Neural cell (in vitro differentiated cells): ENCODE measurements around the gene MEN1. TPM values are rescaled to one million over a fixed set of nuclear protein-coding genes. Genes with fewer than 3 reads are reported as not detected.

Experiments used
- H2AFZ ChIP-seq: fragments of 200-600, 300-800 bp; sonication (generic), shearing (Covaris generic); 2 replicates; pipeline ENCODE4 v1.6.0; 2014; ENCODE audit warnings: low read depth, mild to moderate bottlenecking, antibody characterized with exemption, low read length, moderate library complexity
- H3F3A ChIP-seq: fragments of 200-600 bp; shearing (Covaris generic); 2 replicates; pipeline ENCODE4 v1.6.1; 2016; ENCODE audit warnings: mild to moderate bottlenecking, moderate library complexity, mixed read lengths, antibody characterized with exemption, low read length; ENCODE audit not compliant: insufficient read depth, poor library complexity, severe bottlenecking
- H3K27ac ChIP-seq: fragments of 200-600, 300-800 bp; sonication (generic), shearing (Covaris generic); 2 replicates; pipeline ENCODE4 v1.5.1; 2014; ENCODE audit warnings: mild to moderate bottlenecking, low read length, moderate library complexity
- H3K27me3 ChIP-seq: fragments of 300-800, 200-600 bp; sonication (generic), shearing (Covaris generic); 2 replicates; pipeline ENCODE4 v1.6.0; 2014; ENCODE audit warnings: mild to moderate bottlenecking, low read depth, low read length, moderate library complexity; ENCODE audit not compliant: insufficient read depth
- H3K36me3 ChIP-seq: fragments of 300-800, 200-600 bp; sonication (generic), shearing (Covaris generic); 2 replicates; pipeline ENCODE4 v1.5.1; 2014; ENCODE audit warnings: mild to moderate bottlenecking, antibody characterized with exemption, low read length, moderate library complexity; ENCODE audit not compliant: insufficient read depth
- H3K4me2 ChIP-seq: fragments of 300-800, 200-600 bp; sonication (generic), shearing (Covaris generic); 2 replicates; pipeline ENCODE4 v1.6.0; 2014; ENCODE audit warnings: mild to moderate bottlenecking, low read length
- H3K4me3 ChIP-seq: fragments of 300-800, 200-600 bp; sonication (generic), shearing (Covaris generic); 2 replicates; pipeline ENCODE4 v1.5.1; 2014; ENCODE audit warnings: mild to moderate bottlenecking, low read length, moderate library complexity
- H3K79me2 ChIP-seq: fragments of 200-600 bp; shearing (Covaris generic); replicated peaks from 2 replicates; pipeline ENCODE4 v1.6.0; 2014; ENCODE audit warnings: mild to moderate bottlenecking, low read length, moderate library complexity; ENCODE audit not compliant: insufficient read depth
- H3K9ac ChIP-seq: fragments of 300-800, 200-600 bp; sonication (generic), shearing (Covaris generic); 2 replicates; pipeline ENCODE4 v1.6.1; 2016; ENCODE audit warnings: mild to moderate bottlenecking, low read length, mixed read lengths
- H3K9me2 ChIP-seq: fragments of 200-600 bp; shearing (Covaris generic); 2 replicates; pipeline ENCODE4 v1.6.1; 2016; ENCODE audit warnings: mild to moderate bottlenecking, low read length, mixed read lengths; ENCODE audit not compliant: insufficient read depth
- H3K9me3 ChIP-seq: fragments of 200-600, 300-800 bp; sonication (generic), shearing (Covaris generic); 2 replicates; pipeline ENCODE4 v1.6.1; 2016; ENCODE audit warnings: mild to moderate bottlenecking, mixed run types, low read length, moderate library complexity, mixed read lengths
- H4K20me1 ChIP-seq: fragments of 200-600 bp; shearing (Covaris generic); 2 replicates; pipeline ENCODE4 v1.6.1; 2016; ENCODE audit warnings: mild to moderate bottlenecking, mixed run types; ENCODE audit not compliant: insufficient read depth
- EP300 ChIP-seq: fragments of 450-650 bp; conservative IDR thresholded peaks from 2 replicates; pipeline ENCODE4 v1.6.1; 2014; ENCODE audit warnings: antibody characterized with exemption, mild to moderate bottlenecking, moderate library complexity; ENCODE audit not compliant: poor library complexity, severe bottlenecking
- EZH2 ChIP-seq: fragments of 200-600, 300-800 bp; shearing (Covaris generic), sonication (generic); IDR thresholded peaks from 2 replicates; pipeline ENCODE4 v1.6.1; 2014; ENCODE audit warnings: antibody characterized with exemption, low read length, borderline replicate concordance, mild to moderate bottlenecking; ENCODE audit not compliant: insufficient read depth, poor library complexity, severe bottlenecking
- MXI1 ChIP-seq: fragments of 450-650 bp; conservative IDR thresholded peaks from 2 replicates; pipeline ENCODE4 v1.6.1; 2014; ENCODE audit warnings: antibody characterized with exemption, mild to moderate bottlenecking; ENCODE audit not compliant: poor library complexity, severe bottlenecking
- POLR2AphosphoS5 ChIP-seq: IDR thresholded peaks from 2 replicates; pipeline ENCODE4 v1.6.1; 2012
- RAD21 ChIP-seq: fragments of 450-650 bp; conservative IDR thresholded peaks from 2 replicates; pipeline ENCODE4 v1.6.1; 2014; ENCODE audit warnings: antibody characterized with exemption, mild to moderate bottlenecking, moderate library complexity
- SMC3 ChIP-seq: fragments of 450-650 bp; conservative IDR thresholded peaks from 2 replicates; pipeline ENCODE4 v1.6.1; 2014; ENCODE audit warnings: antibody characterized with exemption, mild to moderate bottlenecking, moderate library complexity; ENCODE audit not compliant: poor library complexity
- TAF1 ChIP-seq: IDR thresholded peaks from 2 replicates; pipeline ENCODE4 v1.6.1; 2012; ENCODE audit warnings: low read depth
- polyA plus RNA-seq: library from polyadenylated mRNA; depleted of rRNA; stranded (reverse); fragments of >200 nt; gene quantifications from 2 replicates; pipeline ENCODE4 v1.2.3, GENCODE V29; 2014
- TF ChIP-seq, protein P1 (sequence below): fragments of 450-650 bp; IDR thresholded peaks from 2 replicates; pipeline ENCODE4 v1.5.1; 2014; ENCODE audit warnings: antibody characterized with exemption, mild to moderate bottlenecking, moderate library complexity; ENCODE audit not compliant: poor library complexity, severe bottlenecking
- TF ChIP-seq, protein P2 (sequence below): IDR thresholded peaks from 2 replicates; pipeline ENCODE4 v1.6.1; 2012; ENCODE audit warnings: borderline replicate concordance

MEN1 gene
- polyA plus RNA-seq, 1 donor from 2014 or later, result 16.8 TPM

DNA sequence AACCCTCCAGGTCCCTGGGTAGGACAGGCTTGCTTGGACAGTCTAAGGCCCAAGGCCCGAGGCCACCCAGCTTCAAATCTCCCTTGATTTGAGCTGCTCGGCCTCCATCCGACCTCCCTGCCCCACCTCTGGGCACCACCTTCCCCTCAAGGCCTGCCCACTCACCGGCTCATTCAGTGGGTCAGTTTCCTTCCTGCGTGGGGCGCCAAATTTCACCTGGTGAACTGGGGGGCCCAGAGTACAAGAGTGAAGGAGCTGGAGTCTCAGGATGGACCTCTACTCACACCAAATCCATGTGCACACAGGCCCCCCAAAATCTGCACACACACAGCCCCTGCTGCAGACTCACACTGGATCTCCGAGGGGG, 11.1 kb downstream of the MEN1 start:
- Histone ChIP-seq H3F3A (no peaks in the 10 kb centered on the region), H3K4me2 (no peak overlapping the region), H3K27me3 (no peaks in the 10 kb centered on the region)

DNA sequence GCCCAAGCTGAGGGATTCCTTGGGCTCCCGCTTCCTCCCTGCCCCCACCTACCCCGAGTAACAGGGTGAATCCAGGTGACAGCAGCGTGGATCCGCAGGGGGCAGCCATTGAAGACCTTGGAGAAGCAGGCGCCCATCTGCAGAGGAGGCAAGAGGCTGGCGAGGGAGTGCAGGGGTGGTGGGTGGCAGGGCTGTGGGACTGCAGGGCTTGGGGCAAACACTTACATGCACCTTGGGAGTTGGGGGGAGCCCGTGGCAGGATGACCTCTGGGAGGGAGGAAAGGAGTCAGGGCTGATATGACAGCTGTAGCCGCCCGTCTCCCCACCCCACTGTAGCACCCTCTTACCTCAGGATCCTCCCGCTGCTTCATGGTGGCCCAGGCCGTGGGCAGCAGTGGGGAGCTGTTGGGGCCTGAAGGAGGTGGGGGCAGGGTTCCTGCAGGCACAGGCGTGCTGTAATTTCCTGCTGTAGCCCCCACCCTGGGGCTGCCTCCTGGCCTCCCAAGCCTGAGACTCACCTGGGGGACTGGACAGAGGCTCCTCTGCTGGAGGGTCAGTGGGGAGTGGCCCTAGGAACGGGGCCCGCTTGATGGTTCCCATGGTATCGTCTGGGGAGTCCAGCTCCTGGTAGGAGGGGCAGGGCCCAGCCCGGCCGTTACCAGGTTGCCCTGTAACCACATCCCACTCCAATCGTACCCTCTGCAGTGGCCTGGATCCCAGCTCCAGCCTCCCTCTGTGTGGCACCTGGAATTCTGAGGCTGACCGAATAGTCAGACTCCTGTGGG, 13.4 kb downstream of the MEN1 start:
- H3K27me3 ChIP-seq, result no peaks in the 10 kb centered on the region
- no peak overlapping the region for H2AFZ ChIP-seq
- H3K79me2 ChIP-seq, result no peaks in the 10 kb centered on the region
- no peak overlapping the region for H3K4me3 ChIP-seq
- no peaks in the 10 kb centered on the region for H3K9me3 ChIP-seq
- no peak overlapping the region for H3K9ac ChIP-seq
- H3K27ac ChIP-seq, result no peak overlapping the region
- H4K20me1 ChIP-seq, result no peaks in the 10 kb centered on the region
- no peaks in the 10 kb centered on the region for H3F3A ChIP-seq
- H3K4me2 ChIP-seq, result no peak overlapping the region
- no peaks in the 10 kb centered on the region for H3K9me2 ChIP-seq
- TF ChIP-seq, protein P1, sequence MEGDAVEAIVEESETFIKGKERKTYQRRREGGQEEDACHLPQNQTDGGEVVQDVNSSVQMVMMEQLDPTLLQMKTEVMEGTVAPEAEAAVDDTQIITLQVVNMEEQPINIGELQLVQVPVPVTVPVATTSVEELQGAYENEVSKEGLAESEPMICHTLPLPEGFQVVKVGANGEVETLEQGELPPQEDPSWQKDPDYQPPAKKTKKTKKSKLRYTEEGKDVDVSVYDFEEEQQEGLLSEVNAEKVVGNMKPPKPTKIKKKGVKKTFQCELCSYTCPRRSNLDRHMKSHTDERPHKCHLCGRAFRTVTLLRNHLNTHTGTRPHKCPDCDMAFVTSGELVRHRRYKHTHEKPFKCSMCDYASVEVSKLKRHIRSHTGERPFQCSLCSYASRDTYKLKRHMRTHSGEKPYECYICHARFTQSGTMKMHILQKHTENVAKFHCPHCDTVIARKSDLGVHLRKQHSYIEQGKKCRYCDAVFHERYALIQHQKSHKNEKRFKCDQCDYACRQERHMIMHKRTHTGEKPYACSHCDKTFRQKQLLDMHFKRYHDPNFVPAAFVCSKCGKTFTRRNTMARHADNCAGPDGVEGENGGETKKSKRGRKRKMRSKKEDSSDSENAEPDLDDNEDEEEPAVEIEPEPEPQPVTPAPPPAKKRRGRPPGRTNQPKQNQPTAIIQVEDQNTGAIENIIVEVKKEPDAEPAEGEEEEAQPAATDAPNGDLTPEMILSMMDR, result no peak
- TF ChIP-seq EP300 (no peak), MXI1 (no peak), SMC3 (no peak), EZH2 (no peak), RAD21 (no peak), TAF1 (no peak), POLR2AphosphoS5 (no peak)
- TF ChIP-seq, protein P2, sequence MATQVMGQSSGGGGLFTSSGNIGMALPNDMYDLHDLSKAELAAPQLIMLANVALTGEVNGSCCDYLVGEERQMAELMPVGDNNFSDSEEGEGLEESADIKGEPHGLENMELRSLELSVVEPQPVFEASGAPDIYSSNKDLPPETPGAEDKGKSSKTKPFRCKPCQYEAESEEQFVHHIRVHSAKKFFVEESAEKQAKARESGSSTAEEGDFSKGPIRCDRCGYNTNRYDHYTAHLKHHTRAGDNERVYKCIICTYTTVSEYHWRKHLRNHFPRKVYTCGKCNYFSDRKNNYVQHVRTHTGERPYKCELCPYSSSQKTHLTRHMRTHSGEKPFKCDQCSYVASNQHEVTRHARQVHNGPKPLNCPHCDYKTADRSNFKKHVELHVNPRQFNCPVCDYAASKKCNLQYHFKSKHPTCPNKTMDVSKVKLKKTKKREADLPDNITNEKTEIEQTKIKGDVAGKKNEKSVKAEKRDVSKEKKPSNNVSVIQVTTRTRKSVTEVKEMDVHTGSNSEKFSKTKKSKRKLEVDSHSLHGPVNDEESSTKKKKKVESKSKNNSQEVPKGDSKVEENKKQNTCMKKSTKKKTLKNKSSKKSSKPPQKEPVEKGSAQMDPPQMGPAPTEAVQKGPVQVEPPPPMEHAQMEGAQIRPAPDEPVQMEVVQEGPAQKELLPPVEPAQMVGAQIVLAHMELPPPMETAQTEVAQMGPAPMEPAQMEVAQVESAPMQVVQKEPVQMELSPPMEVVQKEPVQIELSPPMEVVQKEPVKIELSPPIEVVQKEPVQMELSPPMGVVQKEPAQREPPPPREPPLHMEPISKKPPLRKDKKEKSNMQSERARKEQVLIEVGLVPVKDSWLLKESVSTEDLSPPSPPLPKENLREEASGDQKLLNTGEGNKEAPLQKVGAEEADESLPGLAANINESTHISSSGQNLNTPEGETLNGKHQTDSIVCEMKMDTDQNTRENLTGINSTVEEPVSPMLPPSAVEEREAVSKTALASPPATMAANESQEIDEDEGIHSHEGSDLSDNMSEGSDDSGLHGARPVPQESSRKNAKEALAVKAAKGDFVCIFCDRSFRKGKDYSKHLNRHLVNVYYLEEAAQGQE, result no peak
- no peaks in the 10 kb centered on the region for H3K36me3 ChIP-seq

More for the DNA sequence above, 11.1 kb downstream of the MEN1 start:
- no peaks in the 10 kb centered on the region for H4K20me1 ChIP-seq
- no peak overlapping the region for H3K4me3 ChIP-seq
- no peak overlapping the region for H2AFZ ChIP-seq
- TF ChIP-seq TAF1, result no peak
- TF ChIP-seq SMC3, result no peak
- TF ChIP-seq, protein P1, result no peak
- TF ChIP-seq RAD21, result no peak
- TF ChIP-seq, protein P2, result no peak
- TF ChIP-seq MXI1, result no peak
- TF ChIP-seq EP300, result no peak
- TF ChIP-seq POLR2AphosphoS5, result no peak
- H3K9ac ChIP-seq, result no peak overlapping the region
- no peaks in the 10 kb centered on the region for H3K79me2 ChIP-seq
- H3K27ac ChIP-seq, result no peak overlapping the region
- H3K36me3 ChIP-seq, result no peaks in the 10 kb centered on the region
- no peaks in the 10 kb centered on the region for H3K9me2 ChIP-seq
- no peaks in the 10 kb centered on the region for H3K9me3 ChIP-seq
